ENCODE measurements around the gene OR10AD1.

- TF ChIP-seq CTCF (conservative IDR thresholded peaks at IDR 0.05 in 1 of 2, IDR thresholded peaks at IDR 0.05 in 1 of 2; ENCODE audit: low read depth in 1 of 2, low read length in 2 of 2) (no peak), EZH2 (IDR thresholded peaks at IDR 0.05; ENCODE audit: low read length, missing control alignments) (no peak)
Measured at GRCh38 chr12:48183876-48184548, 19.1 kb downstream of the OR10AD1 start.

Measured in fibroblast of lung (primary cell).